ENCODE results near the gene CTSC.

Gene CTSC

GRCh38 chr11:88301488-88302140, 35.9 kb downstream of the CTSC start:
- DNase-seq (ENCODE audit: low read depth) = no peak
- TF ChIP-seq, protein P1, sequence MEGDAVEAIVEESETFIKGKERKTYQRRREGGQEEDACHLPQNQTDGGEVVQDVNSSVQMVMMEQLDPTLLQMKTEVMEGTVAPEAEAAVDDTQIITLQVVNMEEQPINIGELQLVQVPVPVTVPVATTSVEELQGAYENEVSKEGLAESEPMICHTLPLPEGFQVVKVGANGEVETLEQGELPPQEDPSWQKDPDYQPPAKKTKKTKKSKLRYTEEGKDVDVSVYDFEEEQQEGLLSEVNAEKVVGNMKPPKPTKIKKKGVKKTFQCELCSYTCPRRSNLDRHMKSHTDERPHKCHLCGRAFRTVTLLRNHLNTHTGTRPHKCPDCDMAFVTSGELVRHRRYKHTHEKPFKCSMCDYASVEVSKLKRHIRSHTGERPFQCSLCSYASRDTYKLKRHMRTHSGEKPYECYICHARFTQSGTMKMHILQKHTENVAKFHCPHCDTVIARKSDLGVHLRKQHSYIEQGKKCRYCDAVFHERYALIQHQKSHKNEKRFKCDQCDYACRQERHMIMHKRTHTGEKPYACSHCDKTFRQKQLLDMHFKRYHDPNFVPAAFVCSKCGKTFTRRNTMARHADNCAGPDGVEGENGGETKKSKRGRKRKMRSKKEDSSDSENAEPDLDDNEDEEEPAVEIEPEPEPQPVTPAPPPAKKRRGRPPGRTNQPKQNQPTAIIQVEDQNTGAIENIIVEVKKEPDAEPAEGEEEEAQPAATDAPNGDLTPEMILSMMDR (IDR thresholded peaks at IDR 0.05; ENCODE audit: low read length, missing control alignments) = no peak
- no peak overlapping the region for H3K4me3 ChIP-seq (replicated peaks; ENCODE audit: low read depth, low read length)

- DNase-seq (ENCODE audit: low read depth) = no peak
- no peak overlapping the region for H3K4me3 ChIP-seq (replicated peaks; ENCODE audit: low read depth, low read length)
- TF ChIP-seq, protein P1 (IDR thresholded peaks at IDR 0.05; ENCODE audit: low read length, missing control alignments) = no peak
Measured at GRCh38 chr11:88300888-88301487, 36.5 kb downstream of the CTSC start.

GRCh38 chr11:88297863-88298262, 39.7 kb downstream of the CTSC start:
- no peak overlapping the region for H3K4me3 ChIP-seq (replicated peaks; ENCODE audit: low read depth, low read length)
- no peak for DNase-seq (ENCODE audit: low read depth)
- TF ChIP-seq, protein P1 (IDR thresholded peaks at IDR 0.05; ENCODE audit: low read length, missing control alignments) = no peak

GRCh38 chr11:88297421-88297820, 40.1 kb downstream of the CTSC start:
- no peak overlapping the region for H3K4me3 ChIP-seq (replicated peaks; ENCODE audit: low read depth, low read length)
- TF ChIP-seq, protein P1 (IDR thresholded peaks at IDR 0.05; ENCODE audit: low read length, missing control alignments) = no peak
- DNase-seq (ENCODE audit: low read depth) = no peak

DNA sequence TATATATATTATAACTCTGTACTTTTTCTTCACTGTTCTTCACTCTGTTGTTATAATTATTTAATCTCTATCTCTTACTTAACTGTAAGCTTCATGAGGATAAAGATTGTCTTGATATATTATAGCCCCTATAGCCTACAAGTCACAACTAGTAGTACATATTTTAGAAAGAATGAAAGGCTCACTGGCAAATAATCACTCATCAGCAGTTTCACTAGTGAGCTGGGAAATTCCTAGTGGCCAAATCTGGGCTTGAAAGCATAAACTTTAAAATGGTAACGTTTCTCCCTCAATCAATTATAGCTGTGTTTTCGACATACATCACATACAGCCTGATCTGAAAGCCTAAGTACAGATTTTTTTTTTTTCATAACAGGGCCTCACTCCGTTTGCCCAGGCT, 42.5 kb downstream of the CTSC start:
- TF ChIP-seq, protein P1 (IDR thresholded peaks at IDR 0.05; ENCODE audit: low read length, missing control alignments) = no peak
- no peak for DNase-seq (ENCODE audit: low read depth)
- H3K4me3 ChIP-seq (replicated peaks; ENCODE audit: low read depth, low read length) = no peak overlapping the region

DNA sequence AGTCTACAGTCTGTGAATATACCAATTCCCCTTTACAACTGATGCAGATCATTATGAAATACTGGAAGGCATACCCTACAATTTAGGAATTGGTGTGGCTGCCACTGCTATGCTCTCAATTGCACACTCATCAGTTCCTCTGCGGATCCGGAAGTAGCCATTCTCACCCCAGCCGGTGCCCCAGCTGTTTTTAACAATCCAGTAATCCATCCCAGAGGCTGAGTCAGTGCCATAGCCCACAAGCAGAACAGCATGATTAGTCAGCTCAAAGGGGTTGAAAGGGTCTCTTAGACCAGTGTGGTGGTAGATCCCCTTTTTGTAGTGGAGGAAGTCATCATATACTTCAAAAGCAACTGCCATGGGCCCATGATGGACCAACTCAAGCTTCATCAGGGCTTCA, 43.6 kb downstream of the CTSC start:
- no peak overlapping the region for H3K4me3 ChIP-seq (replicated peaks; ENCODE audit: low read depth, low read length)
- no peak for DNase-seq (ENCODE audit: low read depth)
- TF ChIP-seq, protein P1 (IDR thresholded peaks at IDR 0.05; ENCODE audit: low read length, missing control alignments) = no peak
